ENCODE results near the gene ST3GAL4.

DNA sequence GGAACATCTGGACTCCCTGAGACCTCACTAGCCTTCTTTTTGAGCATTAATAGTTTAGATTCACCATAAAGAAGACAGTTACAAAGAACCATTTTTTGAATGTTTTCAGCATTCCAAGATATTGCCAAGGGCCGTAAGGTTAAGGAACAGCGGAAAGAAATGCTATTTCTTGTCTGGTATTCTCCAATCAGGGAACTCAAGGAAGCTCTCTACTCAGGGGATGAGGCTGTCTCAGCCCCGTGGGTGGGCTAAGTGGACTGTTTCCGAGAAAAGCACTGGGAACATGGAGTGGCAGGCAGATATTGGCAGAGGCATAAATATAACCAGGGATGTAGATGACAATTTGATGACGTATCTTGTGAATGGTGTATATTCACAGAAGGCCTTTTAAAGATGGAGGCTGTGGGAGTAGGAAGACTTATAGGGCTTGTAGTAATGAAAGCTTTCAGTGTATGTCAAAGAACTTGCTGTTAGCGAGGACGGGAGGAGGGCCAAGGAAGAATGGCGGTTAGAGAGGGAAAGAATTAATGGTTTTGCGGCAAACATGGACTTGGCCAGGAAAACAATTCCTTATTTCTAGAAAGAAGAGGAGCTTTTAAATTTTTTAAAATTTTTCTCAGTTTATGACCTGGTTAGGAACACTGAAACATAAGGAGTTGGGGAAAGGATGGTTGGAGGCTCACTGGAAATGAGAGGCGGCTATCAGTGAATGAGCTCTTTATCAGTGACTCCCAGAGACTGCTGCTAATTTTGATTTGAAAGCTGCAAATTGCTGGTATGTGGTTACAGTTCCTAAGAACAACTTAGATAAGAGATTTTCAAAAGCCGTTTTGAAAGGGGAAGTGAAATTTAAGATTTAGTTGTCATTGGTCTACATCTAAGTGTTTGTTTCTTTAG, 64.6 kb downstream of the ST3GAL4 start:
- TF ChIP-seq EZH2 (IDR thresholded peaks at IDR 0.05; ENCODE audit: insufficient read depth, poor library complexity, severe bottlenecking) (no peak), EZH2phosphoT487 (IDR thresholded peaks at IDR 0.05; ENCODE audit: insufficient read depth, low read depth) (no peak)

Measured in GM23248 (cell line).